Pulmonary artery endothelial cell (primary cell): Measurements from ENCODE around the gene KIF5A. TPM values are rescaled to one million over a fixed set of nuclear protein-coding genes. Genes with fewer than 3 reads are reported as not detected.

ENCODE experiments used
- DNase-seq: peaks from one replicate; pipeline ENCODE4 v3.0.0-alpha.2; 2011; ENCODE audit warnings: low read depth, low spot score
- total RNA-seq: library from RNA; depleted of rRNA; stranded (reverse); fragments of >200 nt; gene quantifications from 2 replicates; pipeline ENCODE4 v1.2.3, GENCODE V29; 2014

Gene KIF5A
- total RNA-seq, 1 donor from 2014 or later, result under 0.01 TPM

GRCh38 chr12:57630891-57631433, 81.1 kb downstream of the KIF5A start:
- DNase-seq, result no peak

- no peak for DNase-seq
Observed at GRCh38 chr12:57631566-57632072, 81.8 kb downstream of the KIF5A start.

- no peak for DNase-seq
Observed at GRCh38 chr12:57632073-57632957, 82.5 kb downstream of the KIF5A start.

GRCh38 chr12:57632958-57633840, 83.4 kb downstream of the KIF5A start, which contains the start of gene B4GALNT1:
Gene B4GALNT1, minus strand, starts transcription at chr12:57633201. Its CDS starts 1,069 bp downstream, at chr12:57632132.
- no peak for DNase-seq

Other genes starting within 250 kb of the KIF5A start
- gene R3HDM2, start 119.0 kb upstream of the KIF5A start, total RNA-seq, result 4.5 and 5.5 TPM in 2 replicates
- not detected in 2 replicates for gene INHBC, start 115.3 kb upstream of the KIF5A start, total RNA-seq
- not detected in 2 replicates for gene INHBE, start 94.7 kb upstream of the KIF5A start, total RNA-seq
- gene GLI1, start 90.3 kb upstream of the KIF5A start, total RNA-seq, result 0.04 and 0.07 TPM in 2 replicates
- under 0.01 TPM in 1 of 2 replicates, not detected in the other for gene ARHGAP9, start 70.2 kb upstream of the KIF5A start, total RNA-seq
- 171 and 179 TPM in 2 replicates for gene MARS1, start 62.0 kb upstream of the KIF5A start, total RNA-seq
- gene DDIT3, start 29.5 kb upstream of the KIF5A start, total RNA-seq, result 6.0 and 12.6 TPM in 2 replicates
- 5.3 and 8.3 TPM in 2 replicates for gene MBD6, start 27.2 kb upstream of the KIF5A start, total RNA-seq
- 81.0 and 90.1 TPM in 2 replicates for gene DCTN2, start 2.9 kb upstream of the KIF5A start, total RNA-seq
- 10.4 and 11.8 TPM in 2 replicates for gene PIP4K2C, start 41.1 kb downstream of the KIF5A start, total RNA-seq
- gene DTX3, start 54.8 kb downstream of the KIF5A start, total RNA-seq, result 4.8 and 11.4 TPM in 2 replicates
- 5.3 and 5.7 TPM in 2 replicates for gene ARHGEF25, start 61.4 kb downstream of the KIF5A start, total RNA-seq
- gene B4GALNT1, start 83.2 kb downstream of the KIF5A start, total RNA-seq, result 0.07 and 0.35 TPM in 2 replicates
- 194 and 222 TPM in 2 replicates for gene OS9, start 144.1 kb downstream of the KIF5A start, total RNA-seq
- 0.07 and 0.11 TPM in 2 replicates for gene AGAP2, start 188.7 kb downstream of the KIF5A start, total RNA-seq
- gene TSPAN31, start 195.0 kb downstream of the KIF5A start, total RNA-seq, result 37.7 and 48.0 TPM in 2 replicates
- 139 and 181 TPM in 2 replicates for gene CDK4, start 202.3 kb downstream of the KIF5A start, total RNA-seq
- 3.9 and 5.3 TPM in 2 replicates for gene MARCHF9, start 205.1 kb downstream of the KIF5A start, total RNA-seq
- gene CYP27B1, start 217.0 kb downstream of the KIF5A start, total RNA-seq, result 0.35 and 0.66 TPM in 2 replicates
- 5.0 and 8.1 TPM in 2 replicates for gene METTL1, start 222.1 kb downstream of the KIF5A start, total RNA-seq
- 5.4 and 6.3 TPM in 2 replicates for gene EEF1AKMT3, start 222.6 kb downstream of the KIF5A start, total RNA-seq
- 26.0 and 31.7 TPM in 2 replicates for gene TSFM, start 232.7 kb downstream of the KIF5A start, total RNA-seq